CD8-positive, alpha-beta memory T cell (primary cell): ENCODE results near the gene SPPL3. TPM values are rescaled to one million over a fixed set of nuclear protein-coding genes. Genes with fewer than 3 reads are reported as not detected.
A peak's percentile ranks its signal among the peaks of the same experiment; 100 is the strongest.

Source experiments
- CTCF ChIA-PET: fragments of 350-600 bp; sonication (Branson Sonifier 250); formaldehyde crosslinking; loops from one replicate; lab custom pipeline; 2021; ENCODE audit warnings: antibody characterized with exemption; lab: Charles Lee
- POLR2A ChIA-PET: fragments of 350-600 bp; sonication (Branson Sonifier 250); formaldehyde crosslinking; loops from one replicate; lab custom pipeline; 2021; ENCODE audit warnings: antibody characterized with exemption; lab: Charles Lee
- DNase-seq, 5 donors: peaks; one replicate each; pipeline versions ENCODE4 v3.0.0 to v3.0.0-alpha.2; 2020 to 2022; ENCODE audit warnings: mixed read lengths in 1 of 5
- H3K27ac ChIP-seq: one replicate; pipeline ENCODE4 v1.7.0; 2013; ENCODE audit warnings: low read depth, mild to moderate bottlenecking, low read length, moderate library complexity
- H3K27me3 ChIP-seq: 2 replicates; pipeline ENCODE4 v1.7.0; 2013; ENCODE audit warnings: low read length, mild to moderate bottlenecking; ENCODE audit not compliant: insufficient read depth, poor library complexity, severe bottlenecking
- H3K36me3 ChIP-seq: 2 replicates; pipeline ENCODE4 v1.7.0; 2013; ENCODE audit warnings: mild to moderate bottlenecking, low read length, moderate library complexity; ENCODE audit not compliant: insufficient read depth
- H3K4me1 ChIP-seq: 2 replicates; pipeline ENCODE4 v1.7.0; 2013; ENCODE audit warnings: mild to moderate bottlenecking, low read length, moderate library complexity; ENCODE audit not compliant: insufficient read depth
- H3K4me3 ChIP-seq: 2 replicates; pipeline ENCODE4 v1.7.0; 2013; ENCODE audit warnings: mild to moderate bottlenecking, low read length
- H3K9me3 ChIP-seq: 2 replicates; pipeline ENCODE4 v1.7.0; 2013; ENCODE audit warnings: mild to moderate bottlenecking, low read length
- H3K27ac Mint-ChIP-seq, 8 donors: one replicate each; pipeline ENCODE4 v1.8.0; 2020 to 2021; ENCODE audit warnings: mixed read lengths in 8 of 8, mild to moderate bottlenecking in 6 of 8, inconsistent platforms in 3 of 8, moderate library complexity in 3 of 8
- H3K27me3 Mint-ChIP-seq, 2 donors: one replicate each; pipeline ENCODE4 v1.8.0; 2020 to 2021; ENCODE audit warnings: mixed read lengths in 2 of 2, mild to moderate bottlenecking in 1 of 2, moderate library complexity in 1 of 2
- H3K36me3 Mint-ChIP-seq, 3 donors: one replicate each; pipeline ENCODE4 v1.8.0; 2020 to 2021; ENCODE audit warnings: mixed read lengths in 3 of 3, inconsistent platforms in 1 of 3, mild to moderate bottlenecking in 1 of 3
- H3K4me1 Mint-ChIP-seq, 3 donors: one replicate each; pipeline ENCODE4 v1.8.0; 2020 to 2021; ENCODE audit warnings: mixed read lengths in 3 of 3, inconsistent platforms in 1 of 3, mild to moderate bottlenecking in 1 of 3
- H3K4me3 Mint-ChIP-seq, 7 donors: one replicate each; pipeline ENCODE4 v1.8.0; 2020 to 2021; ENCODE audit warnings: mixed read lengths in 7 of 7, mild to moderate bottlenecking in 6 of 7, moderate library complexity in 4 of 7, inconsistent platforms in 2 of 7
- H3K9me3 Mint-ChIP-seq, 5 donors: one replicate each; pipeline ENCODE4 v1.8.0; 2020 to 2022; ENCODE audit warnings: mixed read lengths in 5 of 5, mild to moderate bottlenecking in 3 of 5, moderate library complexity in 2 of 5, inconsistent platforms in 1 of 5
- polyA plus RNA-seq: library from polyadenylated mRNA; unstranded; fragments of 300-500 nt; fragmentation: Illumina TruSeq; gene quantifications from one replicate; pipeline ENCODE4 v1.2.3, GENCODE V29; 2021
- total RNA-seq, 2 experiments: library from RNA; stranded (reverse); gene quantifications; one replicate each; pipeline ENCODE4 v1.2.3, GENCODE V29; 2021

Gene SPPL3
- total and polyA plus RNA-seq, 3 experiments from 2014 or later: 33.1 to 35.6 (median 34.9) TPM

DNA sequence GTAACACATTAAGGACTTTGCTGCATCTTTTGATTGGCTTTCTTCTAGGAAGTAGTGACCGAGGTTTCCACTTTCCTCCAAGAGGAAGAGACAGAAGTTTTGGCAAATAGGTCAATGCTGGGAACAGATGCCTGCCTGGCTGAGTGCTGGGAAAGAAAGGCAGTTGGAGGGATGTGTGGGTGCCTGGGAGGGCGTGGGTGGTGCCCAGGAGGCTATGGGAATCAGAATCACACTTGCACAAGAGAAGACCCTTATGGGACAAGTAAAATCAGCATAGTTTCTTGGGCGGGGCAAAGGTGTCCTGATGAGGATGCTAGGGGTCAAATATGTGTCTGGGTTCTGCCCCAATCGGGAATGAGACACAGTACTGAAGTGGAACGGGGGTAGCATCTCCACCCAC is 179.4 kb downstream of the SPPL3 start:
- Mint-ChIP-seq H3K4me1 (peaks cover 20 to 27% (median 24%) of the 10 kb centered on the region in 3 donors), H3K4me3 (peak overlapping the region; percentile 63 to 92 (median 88)), H3K9me3 (no peaks in the 10 kb centered on the region), H3K36me3 (peaks cover 13 to 52% (median 15%) of the 10 kb centered on the region in 3 donors), H3K27me3 (no peaks in the 10 kb centered on the region), H3K27ac (peak overlapping the region in 2 of 8 donors; percentile 4 to 86)
- no peaks in the 10 kb centered on the region for H3K9me3 ChIP-seq
- ChIA-PET CTCF (interaction anchor here (1.0 kb wide), 1 partner anchor 78 kb away, joined by 3 read pairs; no protein-coding TSS in a partner anchor), POLR2A (no interaction called here)
- H3K4me3 ChIP-seq: no peak overlapping the region
- H3K27me3 ChIP-seq: no peaks in the 10 kb centered on the region
- DNase-seq: no peak
- no peak overlapping the region for H3K27ac ChIP-seq
- peaks cover 16% of the 10 kb centered on the region for H3K4me1 ChIP-seq
- peaks cover 11% of the 10 kb centered on the region for H3K36me3 ChIP-seq

DNA sequence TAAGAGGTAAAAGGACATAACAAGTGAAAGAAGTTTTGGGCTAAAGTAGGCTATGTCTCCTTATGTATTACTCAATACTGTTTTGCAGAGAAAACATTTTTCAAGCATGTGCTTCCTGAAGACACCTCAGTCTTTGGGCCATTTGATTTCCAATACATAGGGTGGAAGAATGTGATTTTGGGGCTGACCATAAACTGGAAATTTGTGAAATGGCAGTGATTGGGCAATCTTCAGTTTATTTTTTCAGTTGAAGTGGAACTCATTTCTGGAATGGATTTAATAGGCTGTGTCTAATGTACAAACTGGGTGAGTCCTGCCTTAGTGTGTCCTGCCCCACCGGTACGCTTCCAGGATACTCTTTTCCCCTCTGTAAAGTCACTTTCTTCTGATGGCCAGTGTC is 181.4 kb downstream of the SPPL3 start:
- peaks cover 25% of the 10 kb centered on the region for H3K36me3 ChIP-seq
- DNase-seq: no peak
- Mint-ChIP-seq H3K36me3 (peaks cover 14 to 59% (median 21%) of the 10 kb centered on the region in 3 donors), H3K4me1 (peaks cover 18 to 26% (median 20%) of the 10 kb centered on the region in 3 donors), H3K27me3 (no peaks in the 10 kb centered on the region), H3K27ac (peak overlapping the region in 1 of 8 donors; percentile 75), H3K9me3 (no peaks in the 10 kb centered on the region), H3K4me3 (no peak overlapping the region)
- CTCF ChIA-PET: no interaction called here
- no peaks in the 10 kb centered on the region for H3K9me3 ChIP-seq
- H3K27ac ChIP-seq: no peak overlapping the region
- peaks cover 16% of the 10 kb centered on the region for H3K4me1 ChIP-seq
- POLR2A ChIA-PET: no interaction called here
- H3K27me3 ChIP-seq: no peaks in the 10 kb centered on the region
- no peak overlapping the region for H3K4me3 ChIP-seq

DNA sequence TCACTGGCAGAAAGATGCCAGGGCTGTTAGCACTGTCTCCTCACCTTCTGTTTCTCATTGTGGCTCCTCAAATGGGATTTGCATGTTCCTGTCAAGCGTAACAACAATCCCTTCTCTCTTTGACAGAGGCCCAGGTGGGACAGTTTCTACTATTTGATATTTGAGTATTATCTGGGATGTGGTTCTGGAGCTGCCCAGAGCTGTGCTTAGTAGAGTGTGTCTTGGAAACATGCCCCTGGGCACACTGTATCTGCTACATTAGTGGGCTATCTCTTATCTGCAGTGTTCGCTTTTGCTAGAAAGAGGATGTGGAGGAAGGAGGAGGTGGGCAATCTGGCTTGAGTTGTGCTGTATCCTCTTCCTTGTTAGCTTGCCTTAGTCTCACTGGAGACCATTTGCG is 182.3 kb downstream of the SPPL3 start:
- Histone ChIP-seq H3K27ac (no peak overlapping the region), H3K27me3 (no peaks in the 10 kb centered on the region)
- POLR2A ChIA-PET: no interaction called here

DNA sequence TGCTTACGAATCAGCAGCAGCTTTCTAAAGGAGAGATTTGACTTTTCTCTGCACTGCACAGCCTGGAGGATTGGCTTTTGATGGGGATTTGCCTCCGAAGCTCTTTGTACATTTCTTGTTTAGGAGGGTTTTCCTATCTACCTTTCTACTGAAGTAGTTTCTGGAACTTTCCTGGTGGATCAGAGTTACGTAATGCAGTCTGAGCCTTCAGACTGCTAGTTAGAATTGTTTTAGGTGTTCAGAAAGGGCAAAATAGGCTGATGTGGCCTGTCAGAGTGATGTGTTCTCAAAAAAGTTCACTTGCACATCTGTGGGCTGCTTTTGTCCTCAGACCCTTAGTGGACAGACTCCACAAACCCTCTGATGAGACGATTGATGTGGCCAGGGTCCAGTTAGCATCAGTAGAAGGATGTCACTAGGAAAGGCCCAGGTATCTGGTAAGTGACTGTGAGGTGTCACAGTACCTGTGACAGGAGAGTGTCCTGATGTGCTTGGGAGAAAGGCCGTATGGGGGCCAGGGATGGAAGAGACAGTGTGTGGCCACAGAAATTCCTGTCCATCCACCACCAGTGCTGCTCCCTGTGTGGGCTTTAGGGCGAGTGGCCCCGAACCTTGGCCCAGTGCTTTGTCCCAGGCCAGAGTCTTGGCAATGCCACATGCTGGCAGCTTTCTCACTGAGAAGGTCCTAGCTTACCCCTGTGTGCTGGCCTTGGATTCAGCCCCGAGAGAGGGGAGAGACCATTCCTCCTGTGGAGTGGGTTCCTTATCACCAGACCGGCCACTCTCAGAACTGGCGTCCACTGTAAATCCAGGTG is 183.0 kb downstream of the SPPL3 start:
- H3K9me3 ChIP-seq: no peaks in the 10 kb centered on the region
- Mint-ChIP-seq H3K4me3 (no peak overlapping the region), H3K9me3 (no peaks in the 10 kb centered on the region), H3K36me3 (peaks cover 19 to 71% (median 28%) of the 10 kb centered on the region in 3 donors), H3K27ac (no peak overlapping the region), H3K4me1 (peaks cover 13 to 18% (median 17%) of the 10 kb centered on the region in 3 donors), H3K27me3 (no peaks in the 10 kb centered on the region)
- ChIA-PET CTCF (interaction anchor here (2.0 kb wide), 1 partner anchor 72 kb away, joined by 6 read pairs; no protein-coding TSS in a partner anchor), POLR2A (no interaction called here)
- no peak overlapping the region for H3K4me3 ChIP-seq
- H3K27me3 ChIP-seq: no peaks in the 10 kb centered on the region
- no peak overlapping the region for H3K27ac ChIP-seq
- DNase-seq: no peak
- peaks cover 25% of the 10 kb centered on the region for H3K36me3 ChIP-seq
- H3K4me1 ChIP-seq: peaks cover 9% of the 10 kb centered on the region

More for the DNA sequence above, 182.3 kb downstream of the SPPL3 start:
- DNase-seq: no peak
- Mint-ChIP-seq H3K27me3 (no peaks in the 10 kb centered on the region), H3K27ac (no peak overlapping the region), H3K4me1 (peaks cover 18 to 24% (median 20%) of the 10 kb centered on the region in 3 donors), H3K4me3 (no peak overlapping the region), H3K36me3 (peaks cover 14 to 65% (median 23%) of the 10 kb centered on the region in 3 donors), H3K9me3 (no peaks in the 10 kb centered on the region)
- H3K4me1 ChIP-seq: peaks cover 16% of the 10 kb centered on the region
- CTCF ChIA-PET: no interaction called here
- H3K4me3 ChIP-seq: no peak overlapping the region
- H3K9me3 ChIP-seq: no peaks in the 10 kb centered on the region
- H3K36me3 ChIP-seq: peaks cover 25% of the 10 kb centered on the region

DNA sequence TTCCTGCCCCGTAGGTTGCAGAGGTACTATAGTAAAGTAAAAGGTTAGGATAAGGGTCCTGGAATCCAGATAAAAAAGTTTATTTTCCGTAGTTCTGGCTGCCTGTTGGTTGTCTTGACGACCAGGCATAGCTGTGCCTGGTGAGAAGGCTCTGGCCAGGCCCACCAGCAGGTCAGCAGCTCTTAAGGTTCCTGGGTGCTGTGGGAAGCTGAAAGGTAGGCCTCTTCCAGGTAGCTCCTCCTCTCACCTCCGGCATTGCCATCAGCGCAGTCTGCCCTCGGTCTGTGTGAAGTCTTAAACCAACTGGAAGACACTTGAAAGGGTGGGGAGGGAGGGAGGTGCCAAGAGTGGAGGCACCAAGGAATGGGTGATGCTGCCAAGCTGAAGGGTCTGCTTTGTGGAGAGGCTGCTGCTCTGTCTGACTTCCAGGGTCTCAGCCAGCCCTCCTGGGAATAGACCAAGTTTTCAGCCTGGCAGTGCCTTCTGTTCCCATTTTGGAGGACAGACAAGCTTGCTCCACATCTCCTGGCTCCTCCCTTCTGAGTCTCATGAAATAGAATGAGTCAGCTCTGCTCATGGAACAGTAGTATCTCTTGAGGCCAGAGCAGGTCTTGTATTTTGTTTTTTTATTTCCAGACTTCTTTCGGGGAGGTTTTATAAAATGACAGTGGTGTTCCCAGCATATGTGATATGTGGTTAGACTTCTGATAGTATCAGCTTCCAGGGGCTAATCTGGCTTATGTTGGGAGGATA is 183.7 kb downstream of the SPPL3 start:
- Mint-ChIP-seq H3K27ac (no peak overlapping the region), H3K27me3 (no peaks in the 10 kb centered on the region), H3K9me3 (no peaks in the 10 kb centered on the region), H3K36me3 (peaks cover 19 to 77% (median 31%) of the 10 kb centered on the region in 3 donors), H3K4me3 (peak overlapping the region in 1 of 7 donors; percentile 23), H3K4me1 (peaks cover 9 to 13% (median 12%) of the 10 kb centered on the region in 3 donors)
- POLR2A ChIA-PET: no interaction called here
- peaks cover 25% of the 10 kb centered on the region for H3K36me3 ChIP-seq
- H3K27me3 ChIP-seq: no peaks in the 10 kb centered on the region
- H3K4me3 ChIP-seq: no peak overlapping the region
- no peak overlapping the region for H3K27ac ChIP-seq
- CTCF ChIA-PET: interaction anchor here (2.0 kb wide), 1 partner anchor 71 kb away, joined by 6 read pairs; no protein-coding TSS in a partner anchor
- no peak for DNase-seq
- H3K9me3 ChIP-seq: no peaks in the 10 kb centered on the region
- peaks cover 6% of the 10 kb centered on the region for H3K4me1 ChIP-seq

DNA sequence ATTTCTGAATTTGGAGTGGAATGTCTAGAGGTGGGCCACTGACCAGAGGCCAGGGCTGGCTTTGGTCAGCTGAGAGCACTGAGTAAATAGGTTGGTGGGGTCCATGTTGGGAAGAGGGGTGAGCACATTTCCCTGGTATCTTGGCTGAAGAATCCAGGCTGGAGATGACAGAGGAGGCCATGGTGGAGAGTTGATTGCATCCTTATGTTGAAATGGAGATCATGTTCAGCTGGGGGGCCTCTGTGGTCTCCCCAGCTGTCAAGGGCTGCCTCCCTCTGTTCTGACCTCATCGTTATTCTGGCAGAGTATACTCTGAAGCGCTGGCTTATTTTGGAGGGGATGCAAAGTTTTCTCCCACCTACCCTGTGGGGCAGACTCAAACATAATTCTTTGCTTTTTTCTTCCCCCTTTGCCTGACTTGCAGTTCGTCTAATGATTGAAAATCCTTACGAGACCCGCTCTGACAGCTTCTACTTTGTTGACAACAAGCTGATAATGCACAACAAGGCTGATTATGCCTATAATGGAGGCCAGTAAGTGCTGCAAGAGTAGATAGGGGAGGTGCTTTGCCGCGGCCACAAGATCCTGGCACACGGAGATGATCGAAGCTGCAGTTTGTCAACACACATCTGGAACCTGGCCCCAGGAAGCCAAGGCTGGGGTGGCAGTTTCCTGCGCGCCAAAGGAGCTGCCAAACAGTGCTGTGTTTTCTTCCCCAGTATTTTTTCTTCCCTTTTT is 184.5 kb downstream of the SPPL3 start:
- no peak for DNase-seq
- Mint-ChIP-seq H3K27ac (peak overlapping the region in 1 of 8 donors; percentile 27), H3K9me3 (no peaks in the 10 kb centered on the region), H3K4me3 (no peak overlapping the region), H3K36me3 (peaks cover 19 to 82% (median 33%) of the 10 kb centered on the region in 3 donors), H3K27me3 (no peaks in the 10 kb centered on the region), H3K4me1 (peaks cover 2 to 5% (median 5%) of the 10 kb centered on the region in 3 donors)
- H3K36me3 ChIP-seq: peaks cover 25% of the 10 kb centered on the region
- no peak overlapping the region for H3K4me3 ChIP-seq
- no peak overlapping the region for H3K27ac ChIP-seq
- ChIA-PET CTCF (interaction anchor here (2.0 kb wide), 1 partner anchor 70 kb away, joined by 6 read pairs; no protein-coding TSS in a partner anchor), POLR2A (no interaction called here)
- H3K27me3 ChIP-seq: no peaks in the 10 kb centered on the region
- no peaks in the 10 kb centered on the region for H3K9me3 ChIP-seq
- H3K4me1 ChIP-seq: no peaks in the 10 kb centered on the region

DNA sequence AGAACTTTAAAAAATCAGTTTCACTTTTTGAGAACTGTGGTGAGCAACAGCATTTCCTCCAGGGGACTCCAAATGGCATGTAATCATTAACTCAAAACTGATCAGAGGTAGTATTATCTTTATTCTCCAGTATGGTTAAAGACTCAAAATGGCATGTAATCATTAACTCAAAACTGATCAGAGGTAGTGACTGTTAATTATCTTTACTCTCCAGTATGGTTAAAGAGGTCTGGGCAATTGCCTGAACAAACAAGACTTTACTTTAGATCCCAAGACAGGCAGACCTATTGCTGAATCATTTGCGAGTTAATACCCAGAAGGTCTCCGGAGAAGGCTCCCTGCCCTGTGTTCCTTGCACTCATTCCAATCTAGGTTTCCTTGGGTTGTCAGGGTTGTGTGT is 185.1 kb downstream of the SPPL3 start:
- no peaks in the 10 kb centered on the region for H3K27me3 ChIP-seq
- CTCF ChIA-PET: no interaction called here
- H3K36me3 Mint-ChIP-seq: peaks cover 19 to 85% (median 33%) of the 10 kb centered on the region in 3 donors
- H3K27ac Mint-ChIP-seq: peak overlapping the region in 2 of 8 donors; percentile 27 to 32
- H3K4me1 ChIP-seq: no peaks in the 10 kb centered on the region
- no peak overlapping the region for H3K27ac ChIP-seq
- DNase-seq: no peak
- H3K27me3 Mint-ChIP-seq: no peaks in the 10 kb centered on the region
- peaks cover 1 to 7% (median 3%) of the 10 kb centered on the region in 3 donors for H3K4me1 Mint-ChIP-seq
- no peaks in the 10 kb centered on the region for H3K9me3 Mint-ChIP-seq
- POLR2A ChIA-PET: no interaction called here
- H3K36me3 ChIP-seq: peaks cover 25% of the 10 kb centered on the region
- no peaks in the 10 kb centered on the region for H3K9me3 ChIP-seq
- H3K4me3 ChIP-seq: no peak overlapping the region
- H3K4me3 Mint-ChIP-seq: no peak overlapping the region
